Daoy (cell line): ENCODE measurements around the gene CABP1. TPM values are rescaled to one million over a fixed set of nuclear protein-coding genes. Genes with fewer than 3 reads are reported as not detected.
A peak's percentile ranks its signal among the peaks of the same experiment; 100 is the strongest.
"Not testable (repeated sequence)": the region's sequence is repeated elsewhere in the genome, so short reads cannot be mapped to it uniquely, and the experiment has no call there.

Source experiments
- DNase-seq: peaks from one replicate; pipeline ENCODE4 v3.0.0-alpha.2; 2015; ENCODE audit warnings: low read depth
- total RNA-seq: library from RNA; depleted of rRNA; stranded (reverse); fragments of >200 nt; shearing (Covaris generic); gene quantifications from 2 replicates; pipeline ENCODE4 v1.2.3, GENCODE V29; 2014; rRNA removed

Gene CABP1
- 0.17 TPM in 1 of 2 replicates, not detected in the other for total RNA-seq

- DNase-seq = peak; percentile 39
These were observed at the start of gene CABP1 for GRCh38 chr12:120639771-120640721. Gene CABP1 (plus strand): TSS chr12:120640626. CDS start chr12:120640686, 60 bp downstream.

GRCh38 chr12:120590741-120591407 lies 49.6 kb upstream of the CABP1 start:
- DNase-seq = no peak

- no peak for DNase-seq
These were observed 48.0 kb upstream of the CABP1 start for GRCh38 chr12:120592121-120593049.

- DNase-seq = no peak
These were observed 43.5 kb upstream of the CABP1 start for GRCh38 chr12:120596901-120597300.

- DNase-seq = no peak
These were observed 42.6 kb upstream of the CABP1 start for GRCh38 chr12:120597861-120598260.

GRCh38 chr12:120598674-120599463 lies 41.6 kb upstream of the CABP1 start:
- peak; percentile 69 for DNase-seq

GRCh38 chr12:120599672-120600552 lies 40.5 kb upstream of the CABP1 start:
- no peak for DNase-seq

- DNase-seq = peak; percentile 32
These were observed 38.0 kb upstream of the CABP1 start for GRCh38 chr12:120602416-120602815.

GRCh38 chr12:120610560-120610959 lies 29.9 kb upstream of the CABP1 start:
- DNase-seq = no peak

- DNase-seq = not testable (repeated sequence)
These were observed 28.9 kb upstream of the CABP1 start for GRCh38 chr12:120611534-120611933.

- no peak for DNase-seq
These were observed 25.6 kb upstream of the CABP1 start for GRCh38 chr12:120614848-120615247.

- not testable (repeated sequence) for DNase-seq
These were observed 23.2 kb upstream of the CABP1 start for GRCh38 chr12:120617193-120617592.

- DNase-seq = not testable (repeated sequence)
These were observed 22.7 kb upstream of the CABP1 start for GRCh38 chr12:120617767-120618166.

- no peak for DNase-seq
These were observed 21.3 kb upstream of the CABP1 start for GRCh38 chr12:120618954-120619615.

GRCh38 chr12:120620624-120621023 lies 19.8 kb upstream of the CABP1 start:
- DNase-seq = no peak

GRCh38 chr12:120625557-120626419 lies 14.6 kb upstream of the CABP1 start:
- no peak for DNase-seq

- peak; percentile 17 for DNase-seq
These were observed 11.5 kb upstream of the CABP1 start for GRCh38 chr12:120628919-120629318.
